ENCODE results near the gene MYCBP2. TPM values are rescaled to one million over a fixed set of nuclear protein-coding genes. Genes with fewer than 3 reads are reported as not detected.

MYCBP2 gene
- total and polyA plus RNA-seq, 4 donors, result 12.1 to 86.4 (median 30.0) TPM

DNA sequence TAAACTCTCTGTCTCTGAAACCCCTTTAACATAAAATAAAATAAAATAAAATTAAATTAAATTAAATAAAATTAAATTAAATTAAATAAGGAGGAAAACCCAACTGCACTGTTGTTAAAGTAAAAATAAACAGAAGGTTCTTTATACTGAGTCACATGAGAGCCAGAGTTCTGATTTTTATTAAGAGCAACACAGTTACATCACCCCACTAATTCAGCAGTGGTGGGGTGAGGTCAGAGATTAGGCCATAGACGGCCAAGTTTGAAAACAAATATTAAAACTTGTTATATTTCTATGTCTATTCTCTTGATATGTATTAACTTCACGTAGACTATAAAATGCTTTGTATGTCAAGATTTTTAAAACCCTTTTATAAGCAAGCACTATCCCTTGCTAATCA, 59.5 kb downstream of the MYCBP2 start (continued):
- TF ChIP-seq, protein P1, sequence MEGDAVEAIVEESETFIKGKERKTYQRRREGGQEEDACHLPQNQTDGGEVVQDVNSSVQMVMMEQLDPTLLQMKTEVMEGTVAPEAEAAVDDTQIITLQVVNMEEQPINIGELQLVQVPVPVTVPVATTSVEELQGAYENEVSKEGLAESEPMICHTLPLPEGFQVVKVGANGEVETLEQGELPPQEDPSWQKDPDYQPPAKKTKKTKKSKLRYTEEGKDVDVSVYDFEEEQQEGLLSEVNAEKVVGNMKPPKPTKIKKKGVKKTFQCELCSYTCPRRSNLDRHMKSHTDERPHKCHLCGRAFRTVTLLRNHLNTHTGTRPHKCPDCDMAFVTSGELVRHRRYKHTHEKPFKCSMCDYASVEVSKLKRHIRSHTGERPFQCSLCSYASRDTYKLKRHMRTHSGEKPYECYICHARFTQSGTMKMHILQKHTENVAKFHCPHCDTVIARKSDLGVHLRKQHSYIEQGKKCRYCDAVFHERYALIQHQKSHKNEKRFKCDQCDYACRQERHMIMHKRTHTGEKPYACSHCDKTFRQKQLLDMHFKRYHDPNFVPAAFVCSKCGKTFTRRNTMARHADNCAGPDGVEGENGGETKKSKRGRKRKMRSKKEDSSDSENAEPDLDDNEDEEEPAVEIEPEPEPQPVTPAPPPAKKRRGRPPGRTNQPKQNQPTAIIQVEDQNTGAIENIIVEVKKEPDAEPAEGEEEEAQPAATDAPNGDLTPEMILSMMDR (IDR thresholded peaks at IDR 0.05; ENCODE audit: low read depth, low read length, missing input control), result no peak
- TF ChIP-seq RAD21 (IDR thresholded peaks at IDR 0.05) (no peak), HNF4A (conservative IDR thresholded peaks at IDR 0.05) (no peak), EGR1 (IDR thresholded peaks at IDR 0.05; ENCODE audit: low read depth in 2 of 2) (no peak), TAF1 (conservative IDR thresholded peaks at IDR 0.05) (no peak)
- TF ChIP-seq, protein P2, sequence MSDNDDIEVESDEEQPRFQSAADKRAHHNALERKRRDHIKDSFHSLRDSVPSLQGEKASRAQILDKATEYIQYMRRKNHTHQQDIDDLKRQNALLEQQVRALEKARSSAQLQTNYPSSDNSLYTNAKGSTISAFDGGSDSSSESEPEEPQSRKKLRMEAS (IDR thresholded peaks at IDR 0.05), result no peak
- TF ChIP-seq, protein P3, sequence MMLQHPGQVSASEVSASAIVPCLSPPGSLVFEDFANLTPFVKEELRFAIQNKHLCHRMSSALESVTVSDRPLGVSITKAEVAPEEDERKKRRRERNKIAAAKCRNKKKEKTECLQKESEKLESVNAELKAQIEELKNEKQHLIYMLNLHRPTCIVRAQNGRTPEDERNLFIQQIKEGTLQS (IDR thresholded peaks at IDR 0.05), result no peak

DNA sequence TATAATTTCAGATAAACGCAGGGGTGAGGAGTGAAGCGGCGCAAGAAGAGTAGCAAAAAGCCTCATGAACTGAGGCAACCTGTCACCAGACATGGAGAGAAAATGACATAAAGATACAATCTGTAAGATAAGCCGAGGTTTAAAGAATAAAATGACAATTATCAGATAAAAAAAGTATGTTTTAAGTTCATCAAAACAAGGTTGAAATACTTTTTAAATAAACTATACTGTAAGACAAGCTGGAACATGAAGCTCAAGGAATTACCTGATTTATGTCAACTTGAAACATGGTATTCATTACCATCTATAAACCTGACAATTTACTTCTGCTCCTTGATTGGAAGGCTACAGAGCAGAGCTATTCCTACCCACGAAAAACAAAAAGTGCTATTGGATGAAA, 61.6 kb downstream of the MYCBP2 start:
- Histone ChIP-seq H3K27ac (ENCODE audit: low read depth in 1 of 2, low read length in 2 of 2) (no peak overlapping the region), H3K36me3 (ENCODE audit: control insufficient read depth in 4 of 4, insufficient read depth in 3 of 4, low read depth in 1 of 4, low read length in 3 of 4) (peaks cover 0 to 34% (median 22%) of the 10 kb centered on the region in 4 donors), H3K4me1 (ENCODE audit: control insufficient read depth in 4 of 4, insufficient read depth in 4 of 4, low read length in 3 of 4) (no peaks in the 10 kb centered on the region), H3K4me3 (ENCODE audit: low read depth in 1 of 3, low read length in 3 of 3) (no peak overlapping the region), H3K27me3 (ENCODE audit: control insufficient read depth in 4 of 4, insufficient read depth in 4 of 4, low read length in 3 of 4) (no peaks in the 10 kb centered on the region), H3K9ac (ENCODE audit: low read depth in 1 of 2, low read length in 2 of 2) (no peak overlapping the region), H3K9me3 (ENCODE audit: control insufficient read depth in 4 of 4, low read length in 3 of 4) (no peaks in the 10 kb centered on the region)
- DNase-seq (ENCODE audit: low spot score), result no peak
- no peak for TF ChIP-seq EGR1 (IDR thresholded peaks at IDR 0.05; ENCODE audit: low read depth in 2 of 2)
- WGBS, result 97% methylated on average over 5 of the region's 5 CpGs

DNA sequence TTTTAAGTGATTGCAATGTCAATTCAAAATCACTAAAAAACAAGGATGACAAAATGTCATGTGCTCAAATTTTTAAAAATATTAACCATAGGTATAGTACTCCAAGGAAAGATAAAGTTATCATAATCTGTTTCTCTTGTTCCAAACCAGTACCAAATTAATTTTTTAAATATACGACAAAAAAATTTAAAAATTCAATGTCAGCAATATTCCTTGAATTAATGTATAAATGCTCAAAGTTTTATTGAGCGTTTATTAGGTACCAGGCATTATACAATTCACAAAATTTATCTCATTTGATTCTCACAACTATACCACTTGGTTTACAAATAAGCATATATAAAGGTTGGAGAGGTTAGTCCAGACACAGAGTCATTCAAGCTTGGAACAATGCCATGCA, 64.7 kb downstream of the MYCBP2 start:
- WGBS, result 98% methylated on average over 2 of the region's 2 CpGs
- H3K27me3 ChIP-seq (ENCODE audit: control insufficient read depth in 4 of 4, insufficient read depth in 4 of 4, low read length in 3 of 4), result no peaks in the 10 kb centered on the region
- H3K36me3 ChIP-seq (ENCODE audit: control insufficient read depth in 4 of 4, insufficient read depth in 3 of 4, low read depth in 1 of 4, low read length in 3 of 4), result peaks cover 0 to 32% (median 16%) of the 10 kb centered on the region in 4 donors
- TF ChIP-seq EGR1 (IDR thresholded peaks at IDR 0.05; ENCODE audit: low read depth in 2 of 2), result no peak
- TF ChIP-seq, protein P2 (IDR thresholded peaks at IDR 0.05), result no peak
- no peak overlapping the region for H3K4me3 ChIP-seq (ENCODE audit: low read depth in 1 of 3, low read length in 3 of 3)
- no peaks in the 10 kb centered on the region for H3K9me3 ChIP-seq (ENCODE audit: control insufficient read depth in 4 of 4, low read length in 3 of 4)
- H3K4me1 ChIP-seq (ENCODE audit: control insufficient read depth in 4 of 4, insufficient read depth in 4 of 4, low read length in 3 of 4), result no peaks in the 10 kb centered on the region
- DNase-seq (ENCODE audit: low spot score), result no peak
- no peak overlapping the region for H3K27ac ChIP-seq (ENCODE audit: low read depth in 1 of 2, low read length in 2 of 2)
- no peak overlapping the region for H3K9ac ChIP-seq (ENCODE audit: low read depth in 1 of 2, low read length in 2 of 2)

DNA sequence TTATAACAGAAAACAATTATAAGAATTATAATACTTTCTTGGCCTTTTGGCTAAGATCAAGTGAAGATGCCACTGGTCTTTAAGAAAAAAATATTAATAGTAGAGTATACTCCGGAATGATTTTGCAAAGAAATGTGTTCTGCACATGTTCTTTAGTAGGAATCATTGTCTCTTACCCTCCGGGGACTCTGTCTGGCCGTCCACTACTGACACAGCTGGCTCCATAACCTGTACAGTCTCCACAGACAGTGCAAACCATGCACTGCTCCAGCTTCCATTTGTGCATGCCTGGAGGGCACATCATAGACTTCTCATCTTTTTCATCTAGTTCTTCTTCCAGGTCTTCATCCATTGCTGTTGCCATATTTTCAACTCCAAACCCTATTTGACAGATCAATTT, 75.9 kb downstream of the MYCBP2 start:
- Histone ChIP-seq H3K4me1 (ENCODE audit: control insufficient read depth in 4 of 4, insufficient read depth in 4 of 4, low read length in 3 of 4) (no peaks in the 10 kb centered on the region), H3K27me3 (ENCODE audit: control insufficient read depth in 4 of 4, insufficient read depth in 4 of 4, low read length in 3 of 4) (no peaks in the 10 kb centered on the region), H3K9me3 (ENCODE audit: control insufficient read depth in 4 of 4, low read length in 3 of 4) (no peaks in the 10 kb centered on the region), H3K27ac (ENCODE audit: low read depth in 1 of 2, low read length in 2 of 2) (no peak overlapping the region), H3K36me3 (ENCODE audit: control insufficient read depth in 4 of 4, insufficient read depth in 3 of 4, low read depth in 1 of 4, low read length in 3 of 4) (peaks cover 2 to 7% (median 4%) of the 10 kb centered on the region in 4 donors), H3K9ac (ENCODE audit: low read depth in 1 of 2, low read length in 2 of 2) (no peak overlapping the region), H3K4me3 (ENCODE audit: low read depth in 1 of 3, low read length in 3 of 3) (no peak overlapping the region)
- no peak for DNase-seq (ENCODE audit: low spot score)
- 96% methylated on average over 3 of the region's 3 CpGs for WGBS
- TF ChIP-seq NR2F2 (IDR thresholded peaks at IDR 0.05) (no peak), SP1 (IDR thresholded peaks at IDR 0.05) (no peak), GABPA (IDR thresholded peaks at IDR 0.05 in 1 of 2, conservative IDR thresholded peaks at IDR 0.05 in 1 of 2) (no peak), RAD21 (IDR thresholded peaks at IDR 0.05) (no peak), HNF4A (conservative IDR thresholded peaks at IDR 0.05) (no peak)
- TF ChIP-seq, protein P1 (IDR thresholded peaks at IDR 0.05; ENCODE audit: low read depth, low read length, missing input control), result no peak
- TF ChIP-seq, protein P4, sequence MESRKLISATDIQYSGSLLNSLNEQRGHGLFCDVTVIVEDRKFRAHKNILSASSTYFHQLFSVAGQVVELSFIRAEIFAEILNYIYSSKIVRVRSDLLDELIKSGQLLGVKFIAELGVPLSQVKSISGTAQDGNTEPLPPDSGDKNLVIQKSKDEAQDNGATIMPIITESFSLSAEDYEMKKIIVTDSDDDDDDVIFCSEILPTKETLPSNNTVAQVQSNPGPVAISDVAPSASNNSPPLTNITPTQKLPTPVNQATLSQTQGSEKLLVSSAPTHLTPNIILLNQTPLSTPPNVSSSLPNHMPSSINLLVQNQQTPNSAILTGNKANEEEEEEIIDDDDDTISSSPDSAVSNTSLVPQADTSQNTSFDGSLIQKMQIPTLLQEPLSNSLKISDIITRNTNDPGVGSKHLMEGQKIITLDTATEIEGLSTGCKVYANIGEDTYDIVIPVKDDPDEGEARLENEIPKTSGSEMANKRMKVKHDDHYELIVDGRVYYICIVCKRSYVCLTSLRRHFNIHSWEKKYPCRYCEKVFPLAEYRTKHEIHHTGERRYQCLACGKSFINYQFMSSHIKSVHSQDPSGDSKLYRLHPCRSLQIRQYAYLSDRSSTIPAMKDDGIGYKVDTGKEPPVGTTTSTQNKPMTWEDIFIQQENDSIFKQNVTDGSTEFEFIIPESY (IDR thresholded peaks at IDR 0.05), result no peak
- TF ChIP-seq, protein P5, sequence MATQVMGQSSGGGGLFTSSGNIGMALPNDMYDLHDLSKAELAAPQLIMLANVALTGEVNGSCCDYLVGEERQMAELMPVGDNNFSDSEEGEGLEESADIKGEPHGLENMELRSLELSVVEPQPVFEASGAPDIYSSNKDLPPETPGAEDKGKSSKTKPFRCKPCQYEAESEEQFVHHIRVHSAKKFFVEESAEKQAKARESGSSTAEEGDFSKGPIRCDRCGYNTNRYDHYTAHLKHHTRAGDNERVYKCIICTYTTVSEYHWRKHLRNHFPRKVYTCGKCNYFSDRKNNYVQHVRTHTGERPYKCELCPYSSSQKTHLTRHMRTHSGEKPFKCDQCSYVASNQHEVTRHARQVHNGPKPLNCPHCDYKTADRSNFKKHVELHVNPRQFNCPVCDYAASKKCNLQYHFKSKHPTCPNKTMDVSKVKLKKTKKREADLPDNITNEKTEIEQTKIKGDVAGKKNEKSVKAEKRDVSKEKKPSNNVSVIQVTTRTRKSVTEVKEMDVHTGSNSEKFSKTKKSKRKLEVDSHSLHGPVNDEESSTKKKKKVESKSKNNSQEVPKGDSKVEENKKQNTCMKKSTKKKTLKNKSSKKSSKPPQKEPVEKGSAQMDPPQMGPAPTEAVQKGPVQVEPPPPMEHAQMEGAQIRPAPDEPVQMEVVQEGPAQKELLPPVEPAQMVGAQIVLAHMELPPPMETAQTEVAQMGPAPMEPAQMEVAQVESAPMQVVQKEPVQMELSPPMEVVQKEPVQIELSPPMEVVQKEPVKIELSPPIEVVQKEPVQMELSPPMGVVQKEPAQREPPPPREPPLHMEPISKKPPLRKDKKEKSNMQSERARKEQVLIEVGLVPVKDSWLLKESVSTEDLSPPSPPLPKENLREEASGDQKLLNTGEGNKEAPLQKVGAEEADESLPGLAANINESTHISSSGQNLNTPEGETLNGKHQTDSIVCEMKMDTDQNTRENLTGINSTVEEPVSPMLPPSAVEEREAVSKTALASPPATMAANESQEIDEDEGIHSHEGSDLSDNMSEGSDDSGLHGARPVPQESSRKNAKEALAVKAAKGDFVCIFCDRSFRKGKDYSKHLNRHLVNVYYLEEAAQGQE (IDR thresholded peaks at IDR 0.05), result no peak
- TF ChIP-seq, protein P3 (IDR thresholded peaks at IDR 0.05), result no peak
- TF ChIP-seq, protein P2 (IDR thresholded peaks at IDR 0.05), result no peak

Data from liver (tissue), 9 donors.